Suppressor macrophage treated with lipopolysaccharide for 1 hour (primary cell): Measurements from ENCODE around the gene CD6.

Experiments
- DNase-seq, 3 donors: peaks; one replicate each; pipeline ENCODE4 v3.0.0-alpha.2; 2020 to 2022

CD6 gene

DNA sequence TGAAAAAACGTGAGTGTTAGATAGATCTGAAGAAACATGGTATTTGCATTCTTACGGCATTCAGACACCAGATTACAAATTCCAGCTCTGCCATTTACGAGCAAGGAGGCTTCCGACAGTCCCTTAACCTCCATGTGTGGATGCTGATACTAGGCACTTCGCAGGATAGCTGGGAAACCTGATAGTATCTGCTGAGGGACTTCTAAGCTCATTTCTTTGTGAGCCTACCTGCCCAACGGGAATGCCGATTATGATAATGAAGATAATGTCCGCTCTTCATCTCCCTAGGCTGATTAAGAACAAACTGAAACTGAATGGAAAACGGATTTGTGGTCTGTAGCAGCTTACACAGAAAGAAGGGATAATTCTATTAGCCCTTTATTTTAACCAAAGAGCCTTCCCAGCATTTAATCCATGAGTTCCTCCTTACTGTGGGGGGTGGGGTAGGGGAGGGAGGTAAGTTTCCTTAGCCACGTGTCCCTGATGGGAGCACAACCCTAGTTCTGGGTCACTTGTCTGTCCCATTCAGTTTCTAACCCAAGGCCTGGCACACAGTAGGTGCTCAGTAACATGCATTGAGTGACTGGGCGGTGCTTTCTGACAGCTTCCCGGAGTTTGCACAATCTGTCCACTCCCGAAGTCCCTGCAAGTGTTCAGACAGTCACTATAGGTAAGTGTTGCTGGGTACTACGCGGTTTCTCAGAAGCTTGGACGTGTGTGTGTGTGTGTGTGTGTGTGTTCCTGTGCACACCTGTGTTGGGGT, 39.2 kb downstream of the CD6 start:
- DNase-seq: no peak

DNA sequence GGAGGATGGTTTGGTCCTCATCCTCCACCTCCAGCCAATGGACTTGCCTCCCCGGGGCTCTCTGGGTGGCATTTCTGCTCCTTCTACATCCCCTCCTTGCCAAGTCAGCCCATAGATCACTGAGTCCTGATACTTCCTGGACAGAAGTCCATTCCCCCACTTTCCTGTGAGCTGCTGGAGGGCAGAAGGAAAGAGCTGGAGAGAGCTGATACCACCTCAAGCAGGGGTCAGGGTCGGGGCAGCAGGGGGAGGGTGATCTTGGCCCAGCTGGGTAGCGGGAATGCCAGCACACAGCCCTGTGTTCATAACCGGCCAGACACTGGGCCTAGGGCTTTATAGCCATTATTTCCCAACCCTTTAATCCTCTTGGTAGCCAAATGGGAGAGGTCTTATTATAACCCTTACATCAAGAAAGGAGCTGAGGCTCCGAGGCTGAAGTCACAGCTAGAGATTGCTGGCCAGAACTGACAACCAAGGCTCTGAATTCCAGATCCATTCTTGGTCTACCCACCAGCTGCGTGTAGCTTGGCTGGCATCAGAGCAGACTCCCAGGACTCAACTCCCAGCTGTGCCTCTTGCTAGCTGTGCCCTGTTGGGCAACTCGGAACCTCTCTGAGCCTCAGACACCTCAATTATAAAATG, 39.9 kb downstream of the CD6 start:
- no peak for DNase-seq

DNA sequence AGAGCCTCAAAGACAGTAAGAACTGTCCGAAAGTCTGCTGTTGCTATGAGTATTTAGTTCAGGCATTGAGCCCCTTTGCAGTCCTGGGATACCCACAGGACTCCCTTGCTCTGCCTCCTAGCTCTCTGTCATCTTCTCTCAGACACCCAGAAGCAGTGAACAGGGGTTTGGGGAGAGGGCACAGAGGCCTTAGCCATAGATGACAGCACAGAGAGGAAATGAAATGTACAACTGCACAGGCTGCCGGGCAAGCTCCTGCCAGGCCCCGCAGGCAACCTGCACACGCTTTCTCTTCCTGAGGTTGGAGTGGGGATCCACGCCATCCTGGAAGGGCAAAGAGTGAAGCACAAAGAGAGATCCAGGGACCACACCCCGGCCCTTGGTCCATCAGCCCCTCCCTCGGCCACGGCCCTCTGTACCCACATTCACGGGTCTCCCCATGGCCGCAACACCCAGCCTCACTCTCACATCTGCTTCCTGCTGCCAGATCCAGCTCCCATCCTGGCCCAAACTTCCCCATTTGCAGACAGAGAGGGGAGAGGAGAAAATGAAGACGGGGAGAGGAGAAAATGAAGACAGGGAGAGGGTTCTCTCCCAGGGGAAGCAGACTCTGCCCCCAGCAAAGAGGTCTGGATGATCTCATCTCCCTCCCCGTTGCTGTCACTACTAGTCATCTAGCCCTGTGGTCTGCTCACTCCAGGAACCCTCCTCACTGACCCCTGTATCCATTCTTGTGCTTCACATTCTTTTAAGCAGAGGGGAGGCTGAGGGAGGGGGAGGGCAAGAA, 40.7 kb downstream of the CD6 start:
- peak; percentile 55 to 62 (median 60) for DNase-seq

DNA sequence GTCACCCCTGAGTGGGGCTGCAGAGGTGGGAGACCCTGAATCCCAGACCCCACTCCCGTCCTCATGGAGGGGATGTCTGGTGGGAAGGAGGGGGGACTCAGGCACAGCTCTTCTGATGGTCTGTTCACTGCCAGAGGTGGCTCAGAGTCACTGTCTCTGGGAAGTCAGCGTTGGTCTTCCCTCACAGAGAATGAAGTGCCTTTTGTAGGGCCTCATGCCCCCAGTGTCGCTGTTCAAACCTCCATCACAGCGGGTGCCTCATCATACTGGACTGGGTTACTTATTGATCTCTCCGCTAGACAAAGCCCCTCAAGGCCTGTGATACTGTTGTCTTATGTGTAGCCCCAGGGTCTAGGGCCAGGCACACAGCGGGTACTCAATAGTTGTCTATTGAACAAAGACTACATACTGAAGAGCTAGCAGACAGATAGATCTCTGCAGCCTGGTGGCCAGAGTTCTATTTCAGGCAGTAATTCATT, 41.3 kb downstream of the CD6 start:
- DNase-seq: no peak

DNA sequence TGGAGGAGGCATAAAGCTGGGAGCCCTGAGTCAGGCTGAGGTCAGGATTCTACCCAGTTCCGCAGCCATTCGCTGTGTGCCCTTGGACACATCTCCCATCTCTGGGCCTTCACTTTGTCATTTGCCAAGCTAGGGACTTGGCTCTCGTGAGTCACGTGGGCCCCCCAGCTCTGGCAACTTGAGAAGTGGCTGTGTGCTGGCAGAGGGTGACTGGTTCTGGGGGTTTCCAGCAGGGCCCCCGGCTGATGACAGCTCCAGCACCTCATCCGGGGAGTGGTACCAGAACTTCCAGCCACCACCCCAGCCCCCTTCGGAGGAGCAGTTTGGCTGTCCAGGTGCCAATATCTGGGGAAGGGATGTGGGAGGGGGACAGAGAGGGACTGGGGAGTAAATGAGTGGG, 46.6 kb downstream of the CD6 start:
- DNase-seq: no peak

DNA sequence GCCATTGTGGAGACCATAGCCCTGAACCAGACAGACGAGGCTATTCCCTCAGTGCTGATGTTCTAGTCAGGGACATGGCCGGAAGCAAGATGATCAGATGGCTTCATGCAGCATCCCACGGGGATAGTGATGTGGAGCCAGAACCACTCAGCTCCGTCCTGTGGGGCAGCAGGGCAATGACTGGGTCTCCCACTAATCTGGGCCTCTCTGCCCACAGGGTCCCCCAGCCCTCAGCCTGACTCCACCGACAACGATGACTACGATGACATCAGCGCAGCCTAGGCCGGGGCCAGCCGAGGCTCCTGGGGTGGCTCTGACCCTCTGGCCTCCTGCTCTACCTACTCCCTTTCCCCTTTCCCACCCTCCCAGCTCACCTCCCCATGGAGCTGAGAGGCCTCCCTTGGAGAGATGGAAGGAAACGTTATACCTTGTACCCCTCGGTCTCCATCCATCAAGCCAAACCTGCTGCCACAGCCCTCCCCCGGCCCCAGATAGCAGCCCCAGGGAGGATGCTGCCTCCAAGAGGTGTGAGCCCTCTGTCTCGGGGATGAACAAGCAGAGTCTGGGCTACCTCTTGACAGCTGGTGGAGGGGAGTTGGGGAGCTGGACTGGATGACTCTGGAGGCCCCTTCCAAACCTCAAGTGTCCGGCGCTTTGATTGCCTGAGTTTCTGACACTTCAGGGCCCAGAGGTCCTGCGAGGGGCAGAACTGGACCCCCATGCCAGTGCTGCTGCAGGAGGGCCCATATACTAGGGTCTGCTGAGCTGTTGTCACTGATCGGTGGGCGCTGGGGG, 47.8 kb downstream of the CD6 start:
- no peak for DNase-seq

DNA sequence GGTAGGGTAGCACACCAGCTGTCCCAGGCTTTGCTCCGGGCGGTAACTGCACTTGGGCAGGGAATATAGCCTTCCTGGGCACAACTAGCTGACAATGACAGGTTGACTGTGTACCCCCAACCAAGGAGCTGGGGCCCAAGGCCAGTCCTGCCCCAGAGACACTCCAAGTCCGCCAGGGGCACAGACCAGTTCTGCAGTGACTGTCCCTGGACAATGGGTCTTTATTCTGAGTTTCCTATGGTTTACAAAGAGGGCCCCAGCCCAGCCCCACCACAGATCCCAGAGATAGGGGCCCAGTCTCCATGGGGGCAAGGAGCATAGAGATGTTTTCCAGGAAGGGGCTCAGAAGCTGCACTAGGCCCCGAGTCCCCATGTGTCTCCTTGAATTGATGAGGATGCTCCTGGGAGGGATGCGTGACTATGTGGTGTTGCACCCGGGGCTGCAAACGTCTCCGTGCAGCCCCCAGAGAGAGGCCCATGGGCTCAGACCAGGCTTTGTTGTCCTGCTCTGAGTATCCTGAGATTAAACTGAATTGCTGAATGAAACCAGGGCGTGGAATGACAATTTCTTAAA, 48.4 kb downstream of the CD6 start:
- no peak for DNase-seq

DNA sequence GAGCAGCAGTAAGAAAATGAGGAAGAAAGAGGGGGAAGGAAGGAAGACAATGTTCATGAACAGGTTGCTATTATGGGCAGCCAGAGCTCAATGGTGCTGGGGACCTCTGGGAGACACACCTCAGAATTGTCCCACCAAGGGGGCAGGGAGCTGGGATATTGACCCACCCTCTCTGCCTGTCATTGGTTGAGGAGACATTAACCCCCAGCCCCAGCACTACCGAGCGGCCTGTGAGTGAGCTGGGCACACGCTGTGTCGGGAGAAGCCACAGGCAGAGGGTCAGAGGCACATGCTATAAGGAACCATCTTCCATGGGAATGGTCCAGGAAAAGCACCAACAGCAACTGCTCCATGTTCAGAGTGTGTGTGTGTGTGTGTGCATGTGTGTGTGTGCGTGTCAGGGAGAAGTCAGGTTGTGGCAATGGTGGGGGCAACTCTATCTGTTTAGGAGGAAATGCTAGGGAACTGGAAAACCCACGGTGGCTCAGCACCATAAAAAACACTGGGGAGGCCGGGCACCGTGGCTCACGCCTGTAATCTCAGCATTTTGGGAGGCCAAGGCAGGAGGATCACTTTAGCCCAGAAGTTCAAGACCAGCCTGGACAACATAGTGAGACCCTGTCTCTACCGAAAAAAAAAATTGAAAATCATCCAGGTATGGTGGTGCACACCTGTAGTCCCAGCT, 49.2 kb downstream of the CD6 start:
- DNase-seq: no peak

DNA sequence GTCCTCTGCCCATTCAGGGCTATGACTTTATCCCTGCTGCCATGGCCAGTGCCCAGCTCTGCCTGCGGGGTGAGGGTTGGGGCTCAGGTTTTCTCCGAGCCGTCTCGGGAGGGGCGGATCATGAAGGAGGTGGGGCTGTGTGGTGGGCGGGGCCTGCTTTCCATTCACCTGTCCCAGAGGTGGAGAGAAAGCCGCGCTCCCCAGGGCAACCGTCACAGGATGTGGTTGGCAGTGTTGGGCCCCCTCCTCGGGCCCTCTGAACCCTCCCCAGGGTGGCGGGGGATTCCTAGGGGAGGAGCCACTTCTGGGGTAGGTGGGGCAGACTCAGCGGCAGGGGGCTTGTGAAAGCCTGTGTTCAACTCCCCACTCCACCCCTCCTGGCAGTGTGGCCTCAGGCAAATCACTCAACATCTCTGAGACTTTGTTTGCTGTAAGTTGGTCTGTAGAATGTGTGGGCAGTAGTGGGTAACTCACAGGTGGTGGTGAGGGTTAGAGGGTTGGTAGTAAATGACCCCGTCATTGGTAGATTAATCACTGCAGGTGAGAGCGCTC, 50.3 kb downstream of the CD6 start:
- DNase-seq: no peak

DNA sequence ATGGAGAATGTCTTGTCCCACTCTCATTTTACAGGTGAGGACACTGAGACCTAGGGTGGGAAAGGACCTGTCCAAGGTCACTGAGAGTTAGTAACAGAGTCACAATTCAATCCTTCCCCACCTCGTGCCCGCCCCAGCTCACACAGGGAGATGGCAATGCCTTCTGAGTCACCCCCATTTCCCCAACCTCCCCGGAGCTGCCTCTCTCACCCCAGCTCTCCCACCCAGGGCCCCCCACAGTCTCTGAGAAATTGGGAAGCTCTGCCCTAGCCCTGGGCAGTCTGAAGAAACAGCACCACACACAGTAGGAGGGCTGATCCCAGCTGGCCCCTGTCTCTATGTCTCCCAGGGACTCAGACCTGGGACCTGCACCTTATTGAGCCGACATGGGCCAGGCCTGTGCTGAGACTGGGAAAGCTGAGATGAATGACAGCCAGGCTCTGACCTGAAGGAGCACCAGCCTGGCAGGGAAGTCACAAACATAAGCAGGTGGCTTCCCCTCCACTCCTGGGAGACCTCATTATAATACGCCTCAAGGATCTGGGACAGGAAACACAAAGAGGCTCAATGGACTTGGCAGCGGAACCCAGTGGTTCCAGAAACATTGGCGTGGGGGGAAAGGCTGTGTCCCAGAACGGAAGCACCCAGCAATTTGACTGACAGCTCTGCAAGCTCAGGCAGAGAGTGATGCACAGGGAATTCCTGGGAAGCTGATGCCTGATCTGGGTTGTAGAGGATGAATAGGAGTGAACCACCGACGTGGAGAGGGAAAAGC, 51.0 kb downstream of the CD6 start:
- peak in 1 of 3 donors; percentile 35 for DNase-seq

DNA sequence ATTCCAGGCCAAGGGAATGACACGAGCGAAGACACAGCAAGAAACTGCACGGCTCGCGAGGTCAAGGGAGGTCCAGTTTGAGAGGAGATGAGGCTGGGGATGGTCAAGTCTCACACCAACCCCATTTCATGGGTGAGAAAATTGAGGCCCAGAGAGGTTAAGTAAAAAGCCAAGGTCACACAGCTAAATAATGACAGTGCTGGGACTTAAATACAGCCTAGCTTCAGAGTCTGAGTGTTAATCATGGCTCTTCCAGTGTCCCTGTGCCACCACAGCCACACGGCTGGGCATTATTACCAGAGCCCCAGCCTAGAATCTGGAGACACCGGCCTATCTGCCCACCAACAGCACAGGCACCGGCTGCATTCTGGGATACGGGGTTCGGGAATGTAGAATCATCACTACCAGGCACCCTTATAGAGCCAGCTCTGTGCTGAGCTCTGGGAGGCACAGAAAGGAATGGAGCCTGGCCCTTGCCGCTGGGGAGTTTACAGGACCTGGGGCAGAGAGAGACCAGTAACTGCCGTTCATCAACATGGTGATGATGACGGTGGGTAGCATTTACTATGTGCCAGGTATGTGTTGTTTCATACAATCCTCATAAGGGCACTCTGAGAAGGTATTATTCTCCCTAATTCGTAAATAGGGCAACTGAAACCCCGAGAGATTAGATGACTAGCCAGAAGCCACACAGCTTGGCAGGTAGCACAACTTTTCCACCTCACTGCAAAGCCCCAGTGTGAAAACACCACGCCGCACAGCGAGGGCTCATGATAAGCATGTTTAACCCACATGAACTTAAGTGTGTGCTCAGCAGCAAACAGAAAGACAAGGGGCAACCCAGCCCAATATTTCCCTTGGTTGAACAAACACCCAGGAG, 51.8 kb downstream of the CD6 start:
- no peak for DNase-seq

DNA sequence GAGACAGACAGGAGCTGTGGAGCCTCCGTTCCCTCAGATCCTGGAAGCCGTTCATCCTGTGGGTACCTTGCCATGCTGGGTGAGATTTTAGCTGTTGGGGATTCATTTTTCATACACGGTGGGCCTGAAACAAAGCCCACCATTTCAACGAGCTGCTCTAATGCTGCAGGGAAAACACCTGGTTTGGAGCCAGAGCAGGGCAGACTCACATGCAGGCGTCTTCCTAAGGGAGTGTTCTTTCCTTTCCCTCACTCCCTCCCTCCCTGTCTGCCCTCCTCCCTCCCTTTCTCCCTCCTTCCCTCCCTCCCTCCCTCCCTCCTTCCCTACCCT, 52.5 kb downstream of the CD6 start:
- no peak for DNase-seq

DNA sequence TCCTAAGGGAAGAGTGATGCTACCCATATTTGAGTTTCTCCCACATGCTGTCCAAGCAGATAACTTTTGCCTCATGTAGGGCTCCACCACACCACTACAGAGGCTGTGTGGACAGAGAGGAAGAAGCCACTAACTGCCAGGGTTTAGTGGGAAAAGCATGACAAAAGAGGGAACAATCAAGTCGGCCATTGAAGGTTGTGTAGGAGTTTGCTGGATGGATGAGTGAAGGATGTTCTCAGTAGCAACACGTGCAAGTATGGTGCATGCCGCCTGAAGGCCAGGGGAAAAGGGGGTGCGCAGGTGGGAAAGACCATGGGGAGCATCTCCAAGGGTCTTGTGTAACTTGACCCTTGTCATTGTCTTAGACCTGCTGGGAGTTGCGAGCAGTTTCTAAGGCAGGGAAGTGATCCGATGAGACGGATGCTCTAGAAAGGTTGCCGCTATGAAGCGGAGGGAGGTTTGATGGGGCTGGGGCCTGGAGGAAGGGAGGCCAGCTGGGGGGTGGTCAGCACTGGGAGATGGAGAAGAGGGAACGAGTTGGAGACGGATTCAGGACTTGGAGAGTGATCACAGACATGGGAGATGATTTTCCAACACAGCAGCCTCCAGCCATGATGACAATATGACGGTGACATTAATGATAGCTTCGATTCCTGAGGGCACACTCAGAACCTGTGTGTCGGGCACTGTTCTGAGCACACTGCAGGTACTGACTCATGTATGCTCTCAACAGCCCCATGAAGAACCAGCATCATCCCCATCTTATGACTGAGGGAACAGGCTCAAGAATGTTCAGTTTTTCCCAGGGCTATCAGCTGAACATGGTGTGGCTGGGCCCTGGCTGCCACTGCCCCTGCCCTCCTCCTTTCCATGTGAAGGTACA, 53.7 kb downstream of the CD6 start:
- no peak for DNase-seq

DNA sequence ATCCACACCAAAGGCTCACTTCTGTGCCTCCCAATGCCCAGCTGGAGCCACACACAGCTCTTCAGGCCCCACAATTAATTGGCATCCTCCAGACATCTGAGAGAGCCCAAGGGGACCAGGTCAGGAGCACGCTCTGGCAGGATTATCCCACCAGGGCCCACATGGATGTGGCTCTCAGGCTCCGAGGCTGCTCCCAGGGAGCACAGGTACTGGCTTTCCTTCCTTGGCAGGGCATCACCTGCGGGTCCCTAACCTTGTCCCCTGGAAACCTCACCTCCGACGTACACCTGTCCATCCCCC, 54.3 kb downstream of the CD6 start:
- DNase-seq: no peak

DNA sequence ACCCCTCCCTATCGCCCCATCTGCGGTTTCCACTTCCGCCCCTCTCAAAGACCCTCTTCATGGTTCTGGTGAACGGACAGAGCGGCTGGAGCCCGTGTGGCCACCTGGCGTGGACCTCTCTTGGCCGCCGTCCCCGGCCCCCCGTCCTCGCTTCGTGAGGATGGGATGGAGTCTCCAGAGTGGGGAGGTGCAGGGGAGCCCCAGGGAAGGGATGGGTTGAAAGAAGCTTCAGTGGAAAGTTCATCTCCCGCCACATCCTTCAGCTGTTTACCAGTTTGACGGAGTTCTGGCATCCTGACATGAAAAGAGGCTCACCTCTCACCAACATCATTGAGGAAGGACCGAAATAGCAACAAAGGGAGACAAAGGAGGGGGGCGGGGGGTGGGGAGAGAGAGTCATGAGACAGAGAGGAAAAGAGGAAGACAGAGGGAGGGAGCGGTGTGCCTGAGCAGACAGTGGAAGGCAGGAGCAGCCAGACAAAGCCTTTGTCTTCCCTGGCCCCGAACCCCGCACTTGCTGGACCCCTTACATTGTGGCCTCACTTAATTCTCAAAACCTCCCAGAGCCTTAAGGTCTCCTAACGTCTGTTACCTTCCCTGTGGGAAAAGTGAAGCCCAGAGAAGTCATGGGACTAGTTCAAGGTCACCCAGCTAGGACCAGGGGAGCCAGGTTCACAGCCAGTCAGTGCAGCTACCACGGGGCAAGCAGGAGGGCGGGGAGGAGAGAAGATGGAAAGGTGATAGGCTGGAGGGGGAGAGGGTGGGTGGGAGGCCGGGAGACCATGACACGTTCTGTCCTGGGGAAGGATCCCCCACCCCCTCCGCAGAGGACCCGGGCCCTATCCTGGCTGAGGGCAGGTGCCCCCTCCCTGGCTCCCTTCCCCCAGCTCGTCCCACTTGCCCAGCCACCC, 54.9 kb downstream of the CD6 start:
- peak; percentile 49 to 71 (median 60) for DNase-seq

DNA sequence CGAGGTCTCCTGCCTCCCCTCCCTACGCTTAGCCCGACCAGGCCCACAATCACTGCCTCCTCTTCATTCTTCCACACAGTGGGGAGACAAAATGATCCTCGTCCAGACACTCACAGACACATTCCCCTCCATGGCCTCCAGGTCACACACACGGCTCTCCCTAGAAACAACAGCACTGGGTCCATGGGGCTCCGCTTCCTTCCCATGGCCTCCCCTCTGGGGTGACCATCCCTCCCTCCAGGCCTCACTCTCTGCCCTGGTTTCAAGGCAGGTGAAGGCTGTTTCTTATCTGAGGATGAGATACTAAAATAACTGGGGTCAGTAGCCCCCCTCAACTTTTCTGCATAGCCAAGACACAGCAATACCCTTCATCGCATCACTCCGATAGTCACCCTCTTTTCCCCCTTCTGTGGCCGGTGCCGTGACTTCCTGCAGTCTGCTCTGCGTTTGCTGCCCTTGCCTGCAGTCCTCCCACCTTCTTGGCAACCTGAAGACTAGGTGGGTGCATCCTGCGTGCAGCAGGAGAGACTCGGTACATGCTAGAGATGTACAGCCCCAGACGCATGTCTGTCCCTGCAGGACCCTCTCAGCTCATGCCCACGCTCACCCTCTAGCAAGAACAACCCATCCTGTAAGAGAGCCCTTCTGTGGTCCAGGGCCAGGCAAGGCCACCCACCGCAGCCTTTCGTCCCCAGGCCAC, 55.8 kb downstream of the CD6 start:
- no peak for DNase-seq

DNA sequence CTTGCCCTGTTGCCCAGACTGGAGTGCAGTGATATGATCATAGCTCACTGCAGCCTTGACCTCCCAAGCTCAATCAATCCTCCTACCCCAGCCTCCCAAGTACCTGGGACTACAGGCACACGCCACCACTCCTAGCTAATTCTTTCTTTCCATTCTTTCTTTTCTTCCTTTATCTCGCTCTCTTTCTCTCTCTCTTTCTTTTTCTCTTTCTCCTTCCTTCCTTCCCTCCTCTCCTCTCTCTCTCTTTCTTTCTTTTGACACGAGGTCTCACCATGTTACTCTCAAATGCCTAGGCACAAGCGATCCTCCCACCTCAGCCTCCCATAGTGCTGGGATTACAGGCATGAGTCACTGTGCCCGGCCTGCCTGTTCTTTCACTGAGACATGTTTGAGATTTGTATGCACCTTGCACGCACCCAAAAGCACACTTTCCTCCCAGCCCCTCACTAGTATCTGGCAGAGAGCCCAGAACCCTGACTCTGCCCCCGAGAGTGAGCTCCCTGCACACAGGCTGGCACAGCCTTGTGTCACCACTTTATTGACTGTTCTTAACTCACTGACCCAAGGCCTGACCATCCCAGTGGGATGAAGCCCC, 56.8 kb downstream of the CD6 start:
- DNase-seq: peak; percentile 67 to 78 (median 73)
